GM12892 (cell line): ENCODE results near the gene OBP2B.

Experiments
- POLR2A ChIP-seq: IDR thresholded peaks from 2 replicates; pipeline ENCODE4 v1.6.1; 2011; ENCODE audit warnings: low read depth, low read length, control low read depth
- POLR2AphosphoS5 ChIP-seq: IDR thresholded peaks from 2 replicates; pipeline ENCODE4 v1.6.1; 2011; ENCODE audit warnings: low read depth, low read length, control low read depth

GRCh38 chr9:133238851-133239532 lies 29.9 kb upstream of the OBP2B start:
- TF ChIP-seq POLR2A = no peak
- no peak for TF ChIP-seq POLR2AphosphoS5
